NCI-H1092 treated with DMSO at 0.1 percent for 48 hours (cell line): ENCODE results near the gene ATG16L2.
"Not testable (repeated sequence)": the region's sequence is repeated elsewhere in the genome, so short reads cannot be mapped to it uniquely, and the experiment has no call there.

Source experiments
- DNase-seq: peaks from one replicate; lab custom pipeline; 2025; lab: John Stamatoyannopoulos, UW

ATG16L2 gene

GRCh38 chr11:72826191-72826941 lies 12.2 kb downstream of the ATG16L2 start:
- DNase-seq, result no peak

- DNase-seq, result no peak
Observed at GRCh38 chr11:72826942-72827480, 12.8 kb downstream of the ATG16L2 start.

GRCh38 chr11:72827656-72828055 lies 13.4 kb downstream of the ATG16L2 start:
- not testable (repeated sequence) for DNase-seq

GRCh38 chr11:72828081-72828567 lies 13.9 kb downstream of the ATG16L2 start:
- no peak for DNase-seq

GRCh38 chr11:72828692-72829101 lies 14.5 kb downstream of the ATG16L2 start:
- no peak for DNase-seq

- DNase-seq, result no peak
Observed at GRCh38 chr11:72829178-72829577, 15.0 kb downstream of the ATG16L2 start.

GRCh38 chr11:72829884-72830533 lies 15.8 kb downstream of the ATG16L2 start:
- no peak for DNase-seq

- DNase-seq, result peak; percentile 70
Observed at GRCh38 chr11:72831521-72832300, 17.5 kb downstream of the ATG16L2 start.

- DNase-seq, result no peak
Observed at GRCh38 chr11:72832301-72833082, 18.3 kb downstream of the ATG16L2 start.

- no peak for DNase-seq
Observed at GRCh38 chr11:72833083-72833733, 19.0 kb downstream of the ATG16L2 start.

- no peak for DNase-seq
Observed at GRCh38 chr11:72833811-72834493, 19.7 kb downstream of the ATG16L2 start.

- no peak for DNase-seq
Observed at GRCh38 chr11:72834905-72835304, 20.7 kb downstream of the ATG16L2 start.

- DNase-seq, result no peak
Observed at GRCh38 chr11:72836111-72836510, 21.9 kb downstream of the ATG16L2 start.

- no peak for DNase-seq
Observed at GRCh38 chr11:72838691-72839305, 24.6 kb downstream of the ATG16L2 start.

- DNase-seq, result no peak
Observed at GRCh38 chr11:72840780-72841179, 26.6 kb downstream of the ATG16L2 start.

- no peak for DNase-seq
Observed at GRCh38 chr11:72841397-72841796, 27.2 kb downstream of the ATG16L2 start.

GRCh38 chr11:72842126-72842525 lies 27.9 kb downstream of the ATG16L2 start:
- no peak for DNase-seq

- no peak for DNase-seq
Observed at GRCh38 chr11:72842653-72843330, 28.6 kb downstream of the ATG16L2 start.

- DNase-seq, result no peak
Observed at GRCh38 chr11:72844356-72844755, 30.1 kb downstream of the ATG16L2 start.
